ENCODE data around the gene CAPN9. TPM values are rescaled to one million over a fixed set of nuclear protein-coding genes. Genes with fewer than 3 reads are reported as not detected.

Gene CAPN9
- total RNA-seq, 1 donor from 2014 or later, result 8.7 TPM

DNA sequence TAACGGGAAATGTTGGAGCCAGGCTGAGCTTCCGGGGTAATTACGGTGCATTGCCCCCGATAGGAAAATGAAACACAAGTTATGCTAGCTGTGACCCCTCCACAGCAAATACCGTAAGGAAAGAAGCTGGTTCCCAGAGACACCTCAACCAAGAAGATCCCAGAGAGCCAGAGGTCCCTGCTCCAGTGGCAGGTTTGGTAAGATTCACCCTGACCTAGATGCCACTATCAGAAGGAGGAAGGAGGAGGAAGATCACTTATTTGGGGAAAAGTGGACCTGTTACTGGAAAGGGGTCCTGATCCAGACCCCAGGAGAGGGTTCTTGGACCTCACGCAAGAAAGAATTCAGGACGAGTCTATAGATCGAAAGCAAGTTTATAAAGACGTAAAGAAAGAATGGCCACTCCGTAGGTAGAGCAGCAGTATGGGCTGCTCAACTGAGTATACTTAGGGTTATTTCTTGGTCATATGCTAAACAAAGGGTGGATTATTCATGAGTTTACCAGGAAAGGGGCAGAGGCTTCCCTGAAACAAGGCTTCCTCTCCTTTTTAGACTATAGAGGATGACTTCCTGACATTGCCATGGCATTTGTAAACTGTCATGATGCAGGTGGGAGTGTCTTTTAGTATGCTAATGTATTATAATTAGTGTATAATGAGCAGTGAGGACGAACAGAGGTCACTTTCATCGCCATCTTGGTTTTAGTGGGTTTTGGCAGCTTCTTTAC, 7.5 kb upstream of the CAPN9 start:
- TF ChIP-seq, protein P1, sequence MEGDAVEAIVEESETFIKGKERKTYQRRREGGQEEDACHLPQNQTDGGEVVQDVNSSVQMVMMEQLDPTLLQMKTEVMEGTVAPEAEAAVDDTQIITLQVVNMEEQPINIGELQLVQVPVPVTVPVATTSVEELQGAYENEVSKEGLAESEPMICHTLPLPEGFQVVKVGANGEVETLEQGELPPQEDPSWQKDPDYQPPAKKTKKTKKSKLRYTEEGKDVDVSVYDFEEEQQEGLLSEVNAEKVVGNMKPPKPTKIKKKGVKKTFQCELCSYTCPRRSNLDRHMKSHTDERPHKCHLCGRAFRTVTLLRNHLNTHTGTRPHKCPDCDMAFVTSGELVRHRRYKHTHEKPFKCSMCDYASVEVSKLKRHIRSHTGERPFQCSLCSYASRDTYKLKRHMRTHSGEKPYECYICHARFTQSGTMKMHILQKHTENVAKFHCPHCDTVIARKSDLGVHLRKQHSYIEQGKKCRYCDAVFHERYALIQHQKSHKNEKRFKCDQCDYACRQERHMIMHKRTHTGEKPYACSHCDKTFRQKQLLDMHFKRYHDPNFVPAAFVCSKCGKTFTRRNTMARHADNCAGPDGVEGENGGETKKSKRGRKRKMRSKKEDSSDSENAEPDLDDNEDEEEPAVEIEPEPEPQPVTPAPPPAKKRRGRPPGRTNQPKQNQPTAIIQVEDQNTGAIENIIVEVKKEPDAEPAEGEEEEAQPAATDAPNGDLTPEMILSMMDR (IDR thresholded peaks at IDR 0.05; ENCODE audit: unreplicated experiment), result no peak
- Mint-ChIP-seq H3K27me3 (no peaks in the 10 kb centered on the region), H3K36me3 (ENCODE audit: insufficient read depth) (peaks cover 1% of the 10 kb centered on the region), H3K4me3 (ENCODE audit: low read depth) (no peak overlapping the region), H3K27ac (no peak overlapping the region), H3K4me1 (ENCODE audit: low read depth) (peaks cover 19% of the 10 kb centered on the region), H3K9me3 (ENCODE audit: low read depth) (peaks cover 6% of the 10 kb centered on the region)
- no peak for DNase-seq (ENCODE audit: low spot score, unreplicated experiment)

DNA sequence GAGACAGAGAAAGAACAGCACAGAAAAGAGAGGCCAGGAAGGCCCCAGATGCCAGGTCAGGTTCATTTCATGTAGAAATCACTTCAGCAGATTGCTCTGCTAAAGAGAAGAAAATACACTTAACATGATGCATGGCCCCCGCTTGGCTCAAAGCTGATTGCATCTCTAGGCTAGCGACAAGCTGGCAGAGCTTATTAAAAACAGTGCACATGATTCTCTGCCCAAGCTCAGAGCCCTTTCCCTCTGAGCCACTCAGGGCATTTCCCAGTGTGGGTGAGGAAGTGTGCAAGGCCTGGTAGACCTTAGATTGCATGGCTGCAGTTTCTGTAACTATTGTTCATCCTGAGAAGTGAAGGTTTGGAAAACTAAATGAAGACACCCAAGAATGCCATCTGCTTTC, 3.3 kb upstream of the CAPN9 start:
- Mint-ChIP-seq H3K4me3 (ENCODE audit: low read depth) (no peak overlapping the region), H3K27me3 (no peaks in the 10 kb centered on the region), H3K27ac (no peak overlapping the region), H3K36me3 (ENCODE audit: insufficient read depth) (no peaks in the 10 kb centered on the region), H3K4me1 (ENCODE audit: low read depth) (peaks cover 37% of the 10 kb centered on the region), H3K9me3 (ENCODE audit: low read depth) (no peaks in the 10 kb centered on the region)
- DNase-seq (ENCODE audit: low spot score, unreplicated experiment), result no peak
- TF ChIP-seq, protein P1 (IDR thresholded peaks at IDR 0.05; ENCODE audit: unreplicated experiment), result no peak

DNA sequence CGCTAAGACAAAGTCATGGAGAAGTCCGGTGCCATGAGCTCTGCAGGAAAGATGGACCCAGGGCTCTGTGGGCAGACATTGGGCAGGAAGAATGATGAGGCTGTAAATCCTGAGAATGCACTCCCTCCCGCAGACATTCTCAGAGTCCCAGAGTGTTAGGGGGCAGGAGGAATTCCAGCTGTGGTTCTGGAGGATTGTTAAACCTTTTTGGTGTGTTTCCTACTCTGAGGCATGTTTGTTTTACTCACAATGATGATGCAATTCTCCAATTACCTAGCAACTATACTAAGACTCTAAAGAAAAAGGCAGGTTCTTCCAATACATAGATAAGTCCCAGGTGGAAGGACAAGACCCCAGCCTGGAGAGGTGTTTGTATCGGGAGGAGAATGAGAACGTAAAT, 2.8 kb upstream of the CAPN9 start:
- peaks cover 42% of the 10 kb centered on the region for H3K4me1 Mint-ChIP-seq (ENCODE audit: low read depth)
- no peaks in the 10 kb centered on the region for H3K9me3 Mint-ChIP-seq (ENCODE audit: low read depth)
- no peak for DNase-seq (ENCODE audit: low spot score, unreplicated experiment)
- no peak overlapping the region for H3K4me3 Mint-ChIP-seq (ENCODE audit: low read depth)
- TF ChIP-seq, protein P1 (IDR thresholded peaks at IDR 0.05; ENCODE audit: unreplicated experiment), result no peak
- H3K27me3 Mint-ChIP-seq, result no peaks in the 10 kb centered on the region
- no peaks in the 10 kb centered on the region for H3K36me3 Mint-ChIP-seq (ENCODE audit: insufficient read depth)
- peak overlapping the region; percentile 87 for H3K27ac Mint-ChIP-seq

DNA sequence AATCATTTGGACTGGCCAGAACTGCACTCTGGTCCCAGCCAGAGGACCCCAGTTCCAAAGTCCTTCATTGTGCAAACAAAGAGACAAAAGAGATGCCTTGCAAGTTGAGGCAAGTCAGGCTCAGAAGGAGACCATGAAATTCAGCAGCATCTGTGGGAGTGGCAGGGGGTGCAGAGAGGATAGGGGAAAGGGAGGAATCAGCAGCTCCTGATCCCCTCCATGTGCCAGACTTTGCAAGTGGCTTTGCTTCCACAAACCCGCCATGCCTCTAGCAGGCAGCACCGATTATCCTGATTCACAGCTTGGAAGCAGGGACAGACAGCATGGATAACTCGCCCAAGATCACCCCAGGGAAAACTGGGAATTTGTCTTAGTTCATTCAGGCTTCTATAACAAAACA, 2.1 kb upstream of the CAPN9 start:
- H3K4me1 Mint-ChIP-seq (ENCODE audit: low read depth), result peaks cover 49% of the 10 kb centered on the region
- H3K9me3 Mint-ChIP-seq (ENCODE audit: low read depth), result no peaks in the 10 kb centered on the region
- no peak for DNase-seq (ENCODE audit: low spot score, unreplicated experiment)
- no peak overlapping the region for H3K27ac Mint-ChIP-seq
- no peak overlapping the region for H3K4me3 Mint-ChIP-seq (ENCODE audit: low read depth)
- TF ChIP-seq, protein P1 (IDR thresholded peaks at IDR 0.05; ENCODE audit: unreplicated experiment), result no peak
- no peaks in the 10 kb centered on the region for H3K36me3 Mint-ChIP-seq (ENCODE audit: insufficient read depth)
- no peaks in the 10 kb centered on the region for H3K27me3 Mint-ChIP-seq

DNA sequence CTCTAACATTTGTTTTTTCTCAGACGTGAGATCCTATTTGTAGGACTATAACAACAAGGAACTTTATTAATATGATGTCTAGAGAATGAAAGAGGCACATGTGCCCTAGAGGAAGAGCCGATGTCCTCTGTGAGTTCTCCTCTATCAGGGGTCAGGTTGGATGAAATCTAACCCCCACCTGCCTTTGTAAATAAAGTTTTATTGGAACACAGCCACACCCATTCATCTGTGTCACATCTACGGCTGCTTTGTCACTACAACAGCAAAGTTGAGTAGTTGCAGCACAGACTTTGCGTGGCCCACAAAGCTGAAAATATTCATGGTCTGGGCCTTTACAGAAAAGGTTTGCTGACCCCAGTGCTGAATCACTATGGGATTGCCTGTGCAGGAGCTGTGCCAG, 571 bp upstream of the CAPN9 start:
- H3K27me3 Mint-ChIP-seq, result no peaks in the 10 kb centered on the region
- H3K36me3 Mint-ChIP-seq (ENCODE audit: insufficient read depth), result no peaks in the 10 kb centered on the region
- H3K27ac Mint-ChIP-seq, result no peak overlapping the region
- H3K9me3 Mint-ChIP-seq (ENCODE audit: low read depth), result no peaks in the 10 kb centered on the region
- H3K4me3 Mint-ChIP-seq (ENCODE audit: low read depth), result no peak overlapping the region
- H3K4me1 Mint-ChIP-seq (ENCODE audit: low read depth), result peaks cover 58% of the 10 kb centered on the region
- no peak for DNase-seq (ENCODE audit: low spot score, unreplicated experiment)
- TF ChIP-seq, protein P1 (IDR thresholded peaks at IDR 0.05; ENCODE audit: unreplicated experiment), result no peak
